Mucosa of descending colon (tissue), 3 donors: Measurements from ENCODE around the gene STARD3. TPM values are rescaled to one million over a fixed set of nuclear protein-coding genes. Genes with fewer than 3 reads are reported as not detected.

Experiments
- ATAC-seq: fragments of 200-7000 bp; cut with Tn5 transposase; one replicate; pipeline ENCODE4 v1.9.1; 2020; ENCODE audit warnings: mild to moderate bottlenecking, moderate library complexity
- DNase-seq, 3 donors: peaks; one replicate each; pipeline ENCODE4 v3.0.0-alpha.2; 2020
- H3K36me3 ChIP-seq: fragments of 200-600 bp; one replicate; pipeline ENCODE4 v1.8.0; 2021; ENCODE audit warnings: low read depth, mild to moderate bottlenecking
- H3K4me1 ChIP-seq: fragments of 200-600 bp; one replicate; pipeline ENCODE4 v1.8.0; 2021; ENCODE audit warnings: low read depth, mild to moderate bottlenecking
- H3K4me3 ChIP-seq: fragments of 200-600 bp; one replicate; pipeline ENCODE4 v1.8.0; 2021; ENCODE audit warnings: mild to moderate bottlenecking
- H3K9me3 ChIP-seq: fragments of 200-600 bp; one replicate; pipeline ENCODE4 v1.8.0; 2021; ENCODE audit warnings: mild to moderate bottlenecking
- intact Hi-C, 2 donors: fragments of 100-400 bp; cut with DNase I in 1 of 2; cut with micrococcal nuclease in 1 of 2; formaldehyde crosslinking; loops; one replicate each; pipeline versions ENCODE4 v1.11.0 to v1.11.1; 2022; cut with DNase I, micrococcal nuclease
- total RNA-seq, 3 donors: library from RNA; stranded (reverse); fragmentation: NEBNext Ultra II Directional in 2 of 3; extraction: Animal tissue kit (Norgen Biotek cat#: 25700) in 2 of 3; gene quantifications; one replicate each; pipeline versions ENCODE4 v1.2.1 to v1.2.4, GENCODE V29; 2021 to 2023
- TF ChIP-seq, protein P1 (sequence below): fragments of 200-600 bp; IDR thresholded peaks from one replicate; pipeline ENCODE4 v1.8.0; 2022; ENCODE audit warnings: antibody characterized with exemption, mild to moderate bottlenecking
- donor health status: DM: no; HTN: no; CAD: no; lungs with moderate emphysema.
- donor health status: DM: no; HTN: no; CAD: no.
- donor health status: DM: no; HTN: yes; CAD: no.

The STARD3 gene
- total RNA-seq, 3 donors from 2014 or later: 36.1 to 58.8 (median 57.6) TPM

DNA sequence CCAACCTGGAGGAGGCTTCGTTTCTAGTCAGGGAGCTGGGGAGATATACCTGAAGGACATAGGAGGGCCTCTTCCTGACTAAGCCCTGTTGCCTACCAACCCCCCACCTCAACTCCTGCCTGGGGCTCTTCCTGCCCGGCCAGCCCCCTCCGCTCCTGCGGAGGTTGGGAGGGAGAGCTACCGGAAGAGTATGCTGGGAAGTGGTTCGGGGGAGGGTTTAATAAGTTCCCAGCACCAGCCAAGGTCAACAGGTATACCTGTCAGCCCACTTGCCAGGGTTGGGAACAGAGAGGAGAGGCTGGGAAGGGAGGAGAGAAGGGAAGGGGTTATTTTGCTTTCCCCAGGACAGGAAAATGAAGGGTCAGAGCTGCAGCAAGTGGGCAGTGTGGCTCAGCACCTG lies 5.5 kb upstream of the STARD3 start:
- intact Hi-C loops: no loop called here
- DNase-seq: peak in 2 of 3 donors; percentile 73 to 77
- H3K9me3 ChIP-seq: no peaks in the 10 kb centered on the region
- TF ChIP-seq, protein P1, sequence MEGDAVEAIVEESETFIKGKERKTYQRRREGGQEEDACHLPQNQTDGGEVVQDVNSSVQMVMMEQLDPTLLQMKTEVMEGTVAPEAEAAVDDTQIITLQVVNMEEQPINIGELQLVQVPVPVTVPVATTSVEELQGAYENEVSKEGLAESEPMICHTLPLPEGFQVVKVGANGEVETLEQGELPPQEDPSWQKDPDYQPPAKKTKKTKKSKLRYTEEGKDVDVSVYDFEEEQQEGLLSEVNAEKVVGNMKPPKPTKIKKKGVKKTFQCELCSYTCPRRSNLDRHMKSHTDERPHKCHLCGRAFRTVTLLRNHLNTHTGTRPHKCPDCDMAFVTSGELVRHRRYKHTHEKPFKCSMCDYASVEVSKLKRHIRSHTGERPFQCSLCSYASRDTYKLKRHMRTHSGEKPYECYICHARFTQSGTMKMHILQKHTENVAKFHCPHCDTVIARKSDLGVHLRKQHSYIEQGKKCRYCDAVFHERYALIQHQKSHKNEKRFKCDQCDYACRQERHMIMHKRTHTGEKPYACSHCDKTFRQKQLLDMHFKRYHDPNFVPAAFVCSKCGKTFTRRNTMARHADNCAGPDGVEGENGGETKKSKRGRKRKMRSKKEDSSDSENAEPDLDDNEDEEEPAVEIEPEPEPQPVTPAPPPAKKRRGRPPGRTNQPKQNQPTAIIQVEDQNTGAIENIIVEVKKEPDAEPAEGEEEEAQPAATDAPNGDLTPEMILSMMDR: no peak
- ATAC-seq: peak; percentile 20
- H3K4me3 ChIP-seq: no peak overlapping the region
- peaks cover 38% of the 10 kb centered on the region for H3K4me1 ChIP-seq
- no peaks in the 10 kb centered on the region for H3K36me3 ChIP-seq

DNA sequence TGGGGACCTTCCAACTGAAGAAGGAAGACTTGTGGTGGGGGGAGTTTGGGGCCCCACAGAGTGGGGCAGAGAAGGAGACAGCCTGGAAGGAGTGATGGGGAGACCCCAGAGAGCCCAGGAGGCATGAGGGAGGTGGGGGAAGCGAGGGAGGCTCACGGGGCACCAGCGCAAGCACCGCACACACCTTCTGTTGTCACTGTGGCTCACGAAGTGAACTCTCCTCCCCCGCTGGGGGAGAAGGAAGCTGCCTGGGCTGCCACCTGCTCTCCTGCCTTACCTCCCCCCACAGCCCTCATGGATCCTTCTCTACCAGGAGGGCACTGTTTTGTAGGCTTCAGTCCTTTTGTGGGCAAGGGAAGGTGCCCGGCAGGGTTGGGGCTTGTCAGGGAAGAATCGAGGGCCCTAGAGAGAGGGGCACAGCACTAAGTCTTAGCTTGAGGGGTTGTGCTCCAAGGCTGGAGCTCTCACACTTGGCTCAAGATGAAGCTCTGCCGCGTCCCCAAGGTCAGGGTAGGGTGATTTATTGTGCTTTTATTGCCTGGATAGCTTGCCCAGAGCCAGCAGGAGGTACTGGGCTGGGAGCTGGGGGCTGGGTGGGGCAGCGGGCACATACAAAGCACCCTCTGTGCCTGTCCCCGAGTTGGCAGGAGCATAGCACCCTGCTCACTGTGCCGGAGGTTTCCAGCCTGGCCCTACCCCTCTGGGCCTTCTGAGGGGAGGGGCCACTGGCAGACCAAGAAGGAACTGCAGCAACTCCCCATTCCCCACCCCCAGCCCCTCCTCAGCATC lies 4.6 kb upstream of the STARD3 start:
- no peaks in the 10 kb centered on the region for H3K9me3 ChIP-seq
- DNase-seq: peak; percentile 91 to 96 (median 93)
- no peak overlapping the region for H3K4me3 ChIP-seq
- intact Hi-C loops: no loop called here
- TF ChIP-seq, protein P1: no peak
- peaks cover 41% of the 10 kb centered on the region for H3K4me1 ChIP-seq
- ATAC-seq: peak; percentile 65
- no peaks in the 10 kb centered on the region for H3K36me3 ChIP-seq

DNA sequence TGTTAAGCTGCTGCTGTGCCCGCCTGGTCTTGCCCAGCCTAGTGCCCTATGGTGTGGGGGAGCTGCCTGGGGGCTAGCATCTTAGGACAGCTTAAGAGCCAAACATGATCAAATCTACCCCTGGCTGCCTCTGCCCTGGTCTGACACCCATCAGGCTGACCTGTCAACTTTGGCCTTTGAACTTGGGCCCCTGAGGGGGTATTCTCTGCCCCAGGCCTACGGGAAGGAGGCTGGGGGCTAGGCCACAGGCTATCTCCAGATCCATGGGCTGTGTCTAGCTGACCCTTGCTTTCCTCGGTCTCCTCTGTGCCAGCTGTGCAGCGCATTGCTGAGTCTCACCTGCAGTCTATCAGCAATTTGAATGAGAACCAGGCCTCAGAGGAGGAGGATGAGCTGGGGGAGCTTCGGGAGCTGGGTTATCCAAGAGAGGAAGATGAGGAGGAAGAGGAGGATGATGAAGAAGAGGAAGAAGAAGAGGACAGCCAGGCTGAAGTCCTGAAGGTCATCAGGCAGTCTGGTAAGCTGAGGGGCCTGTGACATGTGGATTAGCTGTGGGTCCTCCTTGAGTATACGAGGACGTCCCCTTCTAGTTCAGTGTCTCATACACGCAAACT lies 3.3 kb upstream of the STARD3 start:
- H3K9me3 ChIP-seq: no peaks in the 10 kb centered on the region
- peaks cover 51% of the 10 kb centered on the region for H3K4me1 ChIP-seq
- DNase-seq (no peak), ATAC-seq (no peak)
- H3K4me3 ChIP-seq: no peak overlapping the region
- intact Hi-C loops: no loop called here
- TF ChIP-seq, protein P1: no peak
- H3K36me3 ChIP-seq: no peaks in the 10 kb centered on the region

DNA sequence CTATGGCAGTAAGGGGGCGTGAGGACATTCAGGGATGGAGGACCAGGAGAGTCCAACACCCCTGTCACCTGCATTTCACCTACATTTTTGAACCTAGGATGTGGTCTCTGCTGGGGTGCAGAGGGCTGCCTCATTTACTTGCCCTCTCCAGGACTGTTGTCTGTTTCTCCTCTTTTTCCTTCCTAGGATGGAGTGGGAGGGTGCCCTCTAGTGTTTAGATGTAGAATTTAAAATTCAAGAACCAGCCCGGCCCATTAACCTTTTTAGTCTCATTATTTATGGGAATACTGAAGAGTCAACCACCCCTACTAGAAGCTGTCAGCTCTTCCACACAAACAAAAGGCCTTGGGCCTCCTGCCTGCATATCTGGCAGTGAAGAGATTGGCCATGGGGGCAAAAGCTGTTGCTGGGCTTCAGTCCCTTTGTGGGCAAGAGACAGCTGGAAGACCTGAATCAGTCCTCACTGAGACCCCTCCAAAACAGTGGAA lies 2.5 kb upstream of the STARD3 start:
- ATAC-seq (no peak), DNase-seq (no peak)
- intact Hi-C loops: no loop called here
- H3K4me1 ChIP-seq: peaks cover 52% of the 10 kb centered on the region
- TF ChIP-seq, protein P1: peak; percentile 63
- no peak overlapping the region for H3K4me3 ChIP-seq
- H3K9me3 ChIP-seq: no peaks in the 10 kb centered on the region
- H3K36me3 ChIP-seq: no peaks in the 10 kb centered on the region

DNA sequence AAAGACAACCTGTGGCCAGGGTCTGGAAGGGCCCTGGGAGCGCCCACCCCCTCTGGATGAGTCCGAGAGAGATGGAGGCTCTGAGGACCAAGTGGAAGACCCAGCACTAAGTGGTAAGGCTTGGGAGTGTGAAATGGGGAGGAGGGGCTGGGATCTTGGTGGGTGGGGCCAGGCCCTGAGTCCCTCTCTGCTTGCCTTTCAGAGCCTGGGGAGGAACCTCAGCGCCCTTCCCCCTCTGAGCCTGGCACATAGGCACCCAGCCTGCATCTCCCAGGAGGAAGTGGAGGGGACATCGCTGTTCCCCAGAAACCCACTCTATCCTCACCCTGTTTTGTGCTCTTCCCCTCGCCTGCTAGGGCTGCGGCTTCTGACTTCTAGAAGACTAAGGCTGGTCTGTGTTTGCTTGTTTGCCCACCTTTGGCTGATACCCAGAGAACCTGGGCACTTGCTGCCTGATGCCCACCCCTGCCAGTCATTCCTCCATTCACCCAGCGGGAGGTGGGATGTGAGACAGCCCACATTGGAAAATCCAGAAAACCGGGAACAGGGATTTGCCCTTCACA lies 1.2 kb upstream of the STARD3 start:
- Histone ChIP-seq H3K9me3 (no peaks in the 10 kb centered on the region), H3K4me3 (no peak overlapping the region), H3K36me3 (no peaks in the 10 kb centered on the region), H3K4me1 (peaks cover 53% of the 10 kb centered on the region)
- ATAC-seq (no peak), DNase-seq (no peak)
- intact Hi-C loops: no loop called here
- TF ChIP-seq, protein P1: no peak
